ENCODE results near the gene KPTN.

The KPTN gene

DNA sequence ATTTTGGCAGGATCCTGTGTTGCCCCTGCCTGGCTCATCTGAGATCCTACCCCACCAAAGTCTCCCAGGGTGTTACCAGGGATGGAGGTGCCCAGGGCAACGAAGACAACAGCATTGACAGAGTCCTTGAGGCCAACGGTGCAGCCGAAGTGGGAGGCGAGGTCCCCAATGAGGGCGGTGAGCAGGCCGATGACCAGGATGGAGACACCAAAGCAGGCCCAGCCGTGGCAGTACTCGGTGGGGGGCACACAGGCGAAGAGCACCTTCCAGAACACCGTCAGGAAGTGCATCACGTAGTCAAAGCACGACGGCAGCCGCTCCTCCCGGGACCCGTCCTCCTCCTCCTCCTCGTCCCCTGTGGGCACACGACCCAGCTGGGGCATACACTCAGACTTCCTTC lies 51.9 kb downstream of the KPTN start:
- no peak for DNase-seq

DNA sequence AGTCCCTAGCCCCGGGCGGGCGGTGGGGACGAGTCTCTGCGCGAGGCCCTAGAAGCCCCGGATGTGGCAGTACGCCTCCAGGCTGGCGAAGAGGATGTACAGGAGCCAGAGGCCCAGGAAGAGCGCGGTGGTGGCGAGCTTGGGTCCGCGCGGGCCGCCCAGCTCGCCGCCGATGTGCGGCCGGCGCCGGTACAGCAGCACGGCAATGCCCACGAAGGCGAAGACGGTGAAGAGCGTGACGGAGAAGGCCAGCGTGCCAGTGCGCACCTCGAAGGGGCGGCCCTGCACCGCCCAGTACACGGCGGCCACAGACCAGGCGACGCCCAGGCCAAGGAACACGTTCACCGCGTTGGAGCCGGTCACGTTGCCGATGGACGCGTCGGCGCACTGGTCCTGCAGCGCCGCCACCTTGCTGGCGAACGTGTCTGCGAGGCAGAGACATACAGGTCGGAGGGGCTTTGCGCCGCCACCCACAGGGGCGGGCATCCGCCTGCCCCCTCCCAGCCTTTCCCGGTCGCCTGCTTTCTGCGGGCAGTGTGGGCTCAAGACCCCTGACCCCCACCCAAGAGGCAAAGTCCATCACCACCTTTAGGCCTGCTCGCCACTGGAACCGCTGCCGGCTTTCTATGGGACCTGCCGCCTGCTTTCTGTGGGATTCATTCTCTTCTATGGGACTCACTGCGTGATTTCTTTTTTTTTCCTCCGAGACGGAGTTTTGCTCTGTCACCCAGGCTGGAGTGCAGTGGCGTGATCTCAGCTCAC lies 53.8 kb downstream of the KPTN start:
- peak; percentile 65 to 76 (median 68) for DNase-seq

DNA sequence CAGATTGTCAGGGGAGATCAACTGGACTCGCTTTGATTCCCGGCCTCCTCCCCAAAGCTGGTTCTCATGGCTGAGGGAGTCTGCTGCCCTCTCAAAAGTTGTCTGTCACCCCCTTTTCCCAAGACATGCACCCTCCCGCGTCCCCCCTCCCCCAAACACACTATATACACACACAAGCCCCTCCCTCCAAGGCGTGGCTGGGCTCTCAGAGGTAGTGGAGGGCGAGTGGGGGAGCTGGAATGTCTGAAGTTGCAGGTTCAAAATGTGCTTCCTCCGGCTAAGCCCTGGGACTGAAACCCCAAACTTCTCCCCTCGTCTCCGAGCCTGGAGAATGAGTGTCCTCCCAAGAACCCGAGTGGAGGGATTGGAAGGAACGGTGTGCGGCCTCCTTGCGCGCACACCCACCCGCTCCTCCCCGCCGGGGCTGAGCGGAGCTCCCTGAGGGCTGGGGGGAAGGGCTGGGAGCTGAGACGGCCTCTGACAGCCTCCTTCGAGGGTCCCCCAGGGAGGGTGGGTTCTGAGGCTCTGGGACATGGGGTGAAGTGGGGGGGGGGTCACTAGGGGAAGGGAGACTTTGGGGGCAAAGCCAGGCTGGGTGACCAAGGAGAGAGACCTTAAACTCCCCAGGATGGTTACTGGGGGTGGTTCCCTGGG lies 54.8 kb downstream of the KPTN start:
- DNase-seq = no peak

DNA sequence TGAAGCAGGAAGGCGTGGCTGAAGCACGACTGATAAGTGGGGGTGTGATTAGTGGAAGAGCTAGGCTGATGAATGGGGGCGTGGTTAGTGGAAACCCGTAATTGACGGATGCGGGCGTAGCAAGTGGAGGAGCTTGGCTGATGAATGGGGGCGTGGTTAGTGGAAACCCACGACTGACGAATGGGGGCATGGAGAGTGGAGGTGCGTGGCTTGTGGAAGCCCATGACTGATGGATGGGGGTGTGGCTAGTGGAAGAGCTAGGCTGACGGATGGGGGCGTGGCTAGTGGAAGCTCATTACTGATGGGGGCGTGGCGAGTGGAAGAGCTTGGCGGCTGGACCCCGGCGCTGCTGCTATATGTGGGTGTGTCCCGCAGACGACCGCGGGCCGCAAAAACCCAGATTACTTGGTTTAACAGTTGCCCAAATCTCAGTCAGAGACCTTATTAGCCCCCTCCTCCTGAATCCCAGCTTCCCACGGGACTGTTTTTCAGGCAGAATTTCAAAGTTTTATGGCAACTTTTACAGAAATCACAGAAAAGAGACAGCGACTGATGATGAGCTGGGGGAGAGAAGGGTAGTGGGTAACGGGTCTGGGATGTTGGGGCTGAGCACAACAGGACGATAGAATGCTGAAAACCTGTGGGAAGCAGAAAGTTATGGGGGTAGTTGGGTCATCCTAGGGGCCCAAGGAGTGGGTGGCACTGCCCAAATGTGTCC lies 55.7 kb downstream of the KPTN start:
- peak; percentile 85 to 92 (median 91) for DNase-seq

DNA sequence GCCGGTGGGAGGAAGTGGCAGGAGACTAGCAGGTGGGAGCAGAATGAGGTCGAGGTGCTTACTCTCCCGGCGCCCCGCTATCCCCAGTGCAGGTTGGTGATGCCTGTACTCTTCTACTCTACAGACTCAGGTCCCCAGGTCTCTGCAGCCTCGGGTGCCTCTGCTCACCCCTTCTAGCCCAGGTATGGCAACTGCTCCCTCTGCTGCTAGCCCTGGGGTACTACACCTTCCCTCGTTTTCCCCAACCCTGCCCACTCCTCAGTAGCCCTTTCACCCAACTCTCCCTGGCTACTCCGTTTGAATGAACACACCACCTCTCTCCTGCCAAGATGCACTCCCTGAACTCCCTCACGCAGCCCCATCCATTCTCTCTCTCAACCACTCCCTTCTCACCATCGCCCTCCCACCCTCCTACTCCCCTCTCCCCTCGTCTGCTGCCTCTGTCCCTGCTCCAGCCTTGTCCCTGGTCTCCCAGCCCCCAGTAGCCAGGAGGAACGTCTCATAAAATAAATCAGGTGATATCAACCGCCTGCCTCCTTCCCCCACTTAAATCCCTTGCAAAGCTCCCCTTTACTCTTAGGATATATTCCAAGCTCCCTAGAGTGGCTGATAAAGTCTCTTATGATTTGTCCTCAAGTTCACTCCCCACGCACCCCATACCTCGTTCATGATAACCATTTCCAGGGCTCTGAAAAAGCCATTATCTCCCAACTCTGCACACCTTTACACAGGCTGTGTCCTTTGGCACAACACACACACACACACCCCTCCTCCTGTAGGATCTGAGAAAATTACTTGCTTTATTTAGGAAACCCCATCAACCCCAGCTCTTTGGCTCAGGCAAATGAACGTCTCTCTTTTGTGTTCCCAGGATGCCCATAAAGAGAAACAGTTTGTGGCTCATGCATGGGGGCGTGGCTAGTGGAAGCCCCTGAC lies 56.5 kb downstream of the KPTN start:
- peak; percentile 54 to 73 (median 62) for DNase-seq

Data from suppressor macrophage treated with lipopolysaccharide for 1 hour (primary cell).